ENCODE measurements around the gene PDE4B.

DNA sequence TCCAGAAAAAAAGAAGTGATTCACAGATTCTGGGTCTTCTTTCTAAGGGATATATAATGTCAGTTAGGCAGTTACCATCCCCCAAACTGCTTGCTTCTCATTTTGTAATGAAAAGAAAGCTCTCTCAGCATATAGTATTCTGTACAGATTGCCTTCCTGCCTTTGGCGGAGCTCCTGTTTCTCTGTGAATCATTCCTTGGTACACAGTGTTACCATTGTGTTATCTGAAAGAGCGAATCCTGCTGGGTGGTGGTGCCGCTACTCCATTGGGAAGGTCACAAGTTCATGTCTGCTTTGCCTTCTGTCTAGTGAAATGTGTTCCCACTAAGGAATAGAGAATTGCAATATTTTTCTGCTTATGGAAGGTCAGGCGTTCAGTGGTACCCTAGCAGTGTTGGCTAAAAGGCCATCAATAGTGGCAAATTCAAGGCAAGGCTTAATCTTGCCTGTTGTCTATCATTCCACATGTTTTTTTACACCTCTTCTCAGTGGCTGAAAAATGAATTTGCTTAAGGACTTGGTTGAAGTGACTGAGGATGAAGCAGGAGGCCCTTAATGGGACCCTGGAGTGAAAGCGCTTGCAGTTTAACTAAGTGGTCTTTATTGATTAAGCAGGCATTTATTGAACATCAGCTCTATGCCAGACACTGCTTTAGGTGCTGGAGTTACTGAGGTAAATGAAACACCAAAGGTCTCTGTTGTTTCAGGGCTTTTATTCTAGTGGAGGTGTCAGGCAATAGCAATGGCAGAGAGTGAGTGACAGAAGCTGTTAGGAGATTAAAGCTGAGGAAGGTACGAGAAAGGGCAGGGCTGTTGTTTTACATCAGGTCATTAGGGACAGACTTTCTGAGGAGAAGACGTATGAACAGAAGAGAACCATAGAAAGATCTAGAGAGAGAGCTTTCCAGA, 186.7 kb downstream of the PDE4B start:
- TF ChIP-seq POLR2A (IDR thresholded peaks at IDR 0.05): no peak
- no peak for TF ChIP-seq CTCF (IDR thresholded peaks at IDR 0.05)

Data from esophagus squamous epithelium (tissue), 4 donors.